Adipose tissue (tissue), 3 donors: Measurements from ENCODE around the gene PSMD7. TPM values are rescaled to one million over a fixed set of nuclear protein-coding genes. Genes with fewer than 3 reads are reported as not detected.

Source experiments
- H3K27ac ChIP-seq: one replicate; pipeline ENCODE4 v1.5.1; 2013; ENCODE audit warnings: low read depth, low read length
- WGBS, 3 donors: extraction: QIAGEN DNeasy Blood & Tissue Kit; methylation state at CpG; one replicate each; pipeline ENCODE4 v1.1.7; 2013; 5-methylcytosine and 5-hydroxymethylcytosine counted together
- polyA plus RNA-seq, 3 donors: library from polyadenylated mRNA; stranded (reverse); fragments of 200-250 nt; gene quantifications; one replicate each; pipeline ENCODE4 v1.2.3, GENCODE V29; 2013
- donor health status: healthy with polysubstance abuse.
- donor health status: Bipolar disorder and iron deficiency.
- donor health status: healthy.

Gene PSMD7
- polyA plus RNA-seq = 10 to 100 TPM; 39.6 to 84.6 (median 59.0) TPM

DNA sequence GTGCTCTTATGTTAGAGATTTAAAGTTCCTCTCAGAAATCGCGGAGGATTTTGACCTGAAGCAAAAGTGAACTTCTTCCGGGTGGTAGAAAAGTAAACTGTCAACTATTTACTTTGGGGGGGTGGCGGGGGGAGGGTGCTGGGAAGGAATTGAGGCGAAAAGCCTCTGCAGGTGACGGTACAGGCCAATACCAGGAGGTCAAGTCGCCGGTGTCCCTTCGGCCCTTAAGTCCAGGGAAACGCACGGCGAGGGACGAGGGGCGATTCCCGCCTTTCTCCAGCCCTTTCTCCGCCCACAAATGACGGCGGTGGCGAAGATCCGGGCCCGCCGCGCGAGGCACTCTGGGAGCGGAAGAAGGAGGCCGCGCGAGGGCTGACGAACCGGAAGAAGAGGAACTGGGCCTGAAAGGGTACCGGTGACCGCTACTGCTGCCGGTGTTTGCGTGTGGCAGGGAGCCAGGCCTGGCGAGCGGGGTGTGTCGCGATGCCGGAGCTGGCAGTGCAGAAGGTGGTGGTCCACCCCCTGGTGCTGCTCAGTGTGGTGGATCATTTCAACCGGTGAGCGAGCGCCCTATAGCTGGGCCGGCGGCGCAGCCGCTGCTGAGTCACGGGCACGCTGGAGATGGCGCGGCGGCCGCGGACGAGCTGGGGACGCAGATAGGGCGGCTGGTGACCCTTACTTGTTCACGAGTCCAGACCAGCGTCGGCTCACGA, at the start of gene PSMD7:
TSS of gene PSMD7 (plus strand) at position 383 of the 713 bp plus-strand sequence. CDS start at position 484, 101 bp downstream.
- H3K27ac ChIP-seq = peak within 1 kb of the TSS; percentile 63
- WGBS, 3 donors = 0% methylated on average over 60 of the region's 60 CpGs

GRCh38 chr16:74249254-74249653, 47.4 kb upstream of the PSMD7 start:
- no peak overlapping the region for H3K27ac ChIP-seq
- WGBS, 3 donors = 44 to 68% (median 58%) methylated on average over 4 of the region's 4 CpGs

GRCh38 chr16:74249846-74250245, 46.8 kb upstream of the PSMD7 start:
- WGBS, 3 donors = 60 to 70% (median 63%) methylated on average over 1 of the region's 1 CpG
- no peak overlapping the region for H3K27ac ChIP-seq

- 64 to 84% (median 72%) methylated on average over 3 of the region's 3 CpGs for WGBS, 3 donors
- H3K27ac ChIP-seq = no peak overlapping the region
Observed at GRCh38 chr16:74252329-74252728, 44.3 kb upstream of the PSMD7 start.

- WGBS, 3 donors = 72 to 85% (median 79%) methylated on average over 6 of the region's 6 CpGs
Observed at GRCh38 chr16:74253161-74253938, 43.3 kb upstream of the PSMD7 start.

GRCh38 chr16:74257061-74257460, 39.6 kb upstream of the PSMD7 start:
- H3K27ac ChIP-seq = no peak overlapping the region
- WGBS, 3 donors = 57 to 78% (median 58%) methylated on average over 7 of the region's 7 CpGs

More at GRCh38 chr16:74253161-74253938, 43.3 kb upstream of the PSMD7 start:
- no peak overlapping the region for H3K27ac ChIP-seq

DNA sequence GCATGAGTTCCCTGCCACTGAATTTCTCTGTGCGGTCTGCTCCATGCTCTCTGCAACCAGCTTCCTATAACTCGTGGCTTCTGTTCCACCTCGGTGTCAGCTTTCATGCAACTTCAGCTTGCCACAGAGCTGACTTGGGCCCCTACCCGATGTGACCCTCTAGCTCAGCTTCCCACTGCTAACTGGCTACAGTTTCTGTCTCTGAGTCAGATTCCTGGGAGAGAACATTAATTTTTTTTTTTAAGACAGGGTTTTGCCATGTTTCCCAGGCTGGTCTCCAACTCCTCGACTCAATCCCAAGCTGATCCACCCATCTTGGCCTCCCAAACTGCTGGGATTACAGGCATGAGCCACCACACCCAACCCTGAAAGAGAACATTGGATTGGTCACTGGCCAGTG, 35.5 kb upstream of the PSMD7 start:
- 45 to 81% (median 45%) methylated on average over 5 of the region's 5 CpGs for WGBS, 3 donors
- H3K27ac ChIP-seq = no peak overlapping the region

DNA sequence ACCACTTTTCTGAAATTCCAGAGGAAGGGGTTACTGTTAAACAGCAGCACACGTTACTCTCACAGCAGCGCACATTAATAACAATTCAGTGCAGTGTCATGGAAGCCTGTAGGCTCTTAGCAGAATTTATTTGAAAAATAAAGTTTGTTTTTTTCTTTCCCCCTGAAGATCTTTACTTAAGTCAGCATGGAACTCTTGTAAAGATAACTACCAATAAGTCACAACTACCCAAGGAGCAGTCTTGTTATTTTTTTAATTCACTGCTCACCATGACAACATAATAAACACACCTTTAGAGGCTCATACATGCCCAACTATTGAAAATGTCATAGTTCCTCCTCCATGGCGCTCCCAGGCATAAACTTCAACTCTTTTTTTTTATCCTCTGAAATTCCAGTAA, 31.8 kb upstream of the PSMD7 start:
- WGBS, 3 donors = 71 to 84% (median 75%) methylated on average over 3 of the region's 3 CpGs
- no peak overlapping the region for H3K27ac ChIP-seq

DNA sequence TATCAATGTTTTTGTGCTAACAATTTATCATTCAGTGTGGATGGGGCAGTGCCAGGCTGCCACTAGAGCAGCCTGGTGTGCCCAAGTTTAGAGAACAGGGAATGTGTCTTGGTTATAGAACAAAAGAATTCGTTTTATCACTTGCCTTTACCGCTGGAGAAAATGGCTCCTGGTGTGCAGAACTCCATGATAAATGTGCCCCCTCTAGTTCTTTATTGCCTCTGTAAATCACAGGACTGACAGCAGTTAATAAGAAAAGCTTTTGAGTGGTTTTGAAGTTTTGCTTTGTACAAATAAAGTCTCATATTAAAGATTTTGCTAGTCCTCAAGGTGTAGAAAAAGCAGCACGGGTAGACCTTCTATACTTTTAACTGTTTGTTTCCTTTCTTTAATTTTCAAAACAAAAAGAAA, 28.2 kb upstream of the PSMD7 start:
- no peak overlapping the region for H3K27ac ChIP-seq
- 28 to 38% (median 34%) methylated on average over 3 of the region's 3 CpGs for WGBS, 3 donors

- WGBS, 3 donors = 62 to 74% (median 67%) methylated on average over 2 of the region's 2 CpGs
- H3K27ac ChIP-seq = no peak overlapping the region
Observed at GRCh38 chr16:74271872-74272271, 24.7 kb upstream of the PSMD7 start.

- no peak overlapping the region for H3K27ac ChIP-seq
- WGBS, 3 donors = 16 to 48% (median 45%) methylated on average over 2 of the region's 2 CpGs
Observed at GRCh38 chr16:74275031-74275636, 21.5 kb upstream of the PSMD7 start.

GRCh38 chr16:74275711-74276110, 20.9 kb upstream of the PSMD7 start:
- 59 to 62% (median 60%) methylated on average over 7 of the region's 7 CpGs for WGBS, 3 donors
- no peak overlapping the region for H3K27ac ChIP-seq

GRCh38 chr16:74277974-74278373, 18.6 kb upstream of the PSMD7 start:
- H3K27ac ChIP-seq = no peak overlapping the region
- 62 to 79% (median 67%) methylated on average over 2 of the region's 2 CpGs for WGBS, 3 donors

GRCh38 chr16:74279266-74279665, 17.3 kb upstream of the PSMD7 start:
- 84 to 87% (median 85%) methylated on average over 3 of the region's 3 CpGs for WGBS, 3 donors
- H3K27ac ChIP-seq = no peak overlapping the region

- WGBS, 3 donors = 66 to 84% (median 83%) methylated on average over 6 of the region's 6 CpGs
- no peak overlapping the region for H3K27ac ChIP-seq
Observed at GRCh38 chr16:74279805-74280204, 16.8 kb upstream of the PSMD7 start.

GRCh38 chr16:74280448-74280847, 16.2 kb upstream of the PSMD7 start:
- H3K27ac ChIP-seq = no peak overlapping the region
- WGBS, 3 donors = 56 to 84% (median 65%) methylated on average over 5 of the region's 5 CpGs

- 38 to 59% (median 50%) methylated on average over 1 of the region's 1 CpG for WGBS, 3 donors
- no peak overlapping the region for H3K27ac ChIP-seq
Observed at GRCh38 chr16:74281300-74281699, 15.3 kb upstream of the PSMD7 start.

- H3K27ac ChIP-seq = no peak overlapping the region
- WGBS, 3 donors = 87 to 90% (median 89%) methylated on average over 4 of the region's 4 CpGs
Observed at GRCh38 chr16:74283716-74284115, 12.9 kb upstream of the PSMD7 start.

- 94 to 95% (median 94%) methylated on average over 7 of the region's 7 CpGs for WGBS, 3 donors
- H3K27ac ChIP-seq = no peak overlapping the region
Observed at GRCh38 chr16:74288065-74288464, 8.5 kb upstream of the PSMD7 start.
